ENCODE results near the gene NMNAT2. TPM values are rescaled to one million over a fixed set of nuclear protein-coding genes. Genes with fewer than 3 reads are reported as not detected.

NMNAT2 gene
- total RNA-seq, 2 donors from 2014 or later, result 0.27 to 1.4 TPM

GRCh38 chr1:183270541-183271141 lies 147.5 kb downstream of the NMNAT2 start:
- no peaks in the 10 kb centered on the region for H3K27me3 ChIP-seq
- no peak overlapping the region for H3K9ac ChIP-seq (ENCODE audit: low read depth in 2 of 2, low read length in 2 of 2)
- intact Hi-C loops (cut with DNase I), result no loop called here
- no peaks in the 10 kb centered on the region for H3K9me3 ChIP-seq
- TF ChIP-seq CTCF (IDR thresholded peaks at IDR 0.05), result no peak
- no peak overlapping the region for H3K27ac ChIP-seq
- no peaks in the 10 kb centered on the region for H3K36me3 ChIP-seq
- no peak overlapping the region for H3K4me3 ChIP-seq
- no peak for DNase-seq
- no peaks in the 10 kb centered on the region for H3K4me1 ChIP-seq

DNA sequence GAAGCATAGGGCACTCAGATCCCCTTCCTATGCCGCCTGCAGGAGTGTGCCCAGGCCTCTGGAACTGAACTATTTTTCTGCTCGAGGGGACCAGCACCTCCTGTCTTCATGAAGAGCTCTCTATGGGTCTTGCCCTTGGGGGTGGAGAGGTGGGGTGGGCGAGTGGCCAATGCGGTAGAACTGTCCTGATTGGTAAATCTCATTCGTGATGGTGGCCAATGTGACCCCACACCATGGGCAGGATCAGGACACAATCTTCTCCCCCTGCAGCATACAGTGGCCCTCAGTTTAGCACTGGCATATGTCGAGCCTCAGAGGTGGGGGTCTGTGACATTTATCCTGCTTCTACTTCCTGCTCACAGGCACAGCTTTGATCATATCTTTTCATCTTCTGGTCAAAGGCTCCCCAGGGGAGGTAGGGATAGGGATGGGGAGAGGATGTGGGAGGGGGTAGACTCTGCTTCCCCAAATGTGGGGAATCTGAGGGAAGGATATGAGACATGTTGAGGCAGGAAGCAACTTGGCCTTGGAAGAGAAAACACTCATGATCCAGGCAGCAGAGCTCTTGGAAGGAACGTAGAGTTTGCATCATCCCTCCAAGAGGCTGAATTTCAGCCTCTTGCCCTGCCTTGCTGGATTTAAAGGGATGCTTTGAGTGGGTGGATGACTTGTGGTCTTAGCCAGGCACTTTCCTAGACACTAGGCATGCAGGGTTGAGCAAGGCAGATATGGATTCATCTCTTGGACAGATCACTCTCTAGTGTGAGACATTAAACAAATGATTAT lies 150.3 kb downstream of the NMNAT2 start:
- Histone ChIP-seq H3K27ac (no peak overlapping the region), H3K9ac (ENCODE audit: low read depth in 2 of 2, low read length in 2 of 2) (no peak overlapping the region), H3K4me3 (no peak overlapping the region), H3K9me3 (no peaks in the 10 kb centered on the region), H3K27me3 (no peaks in the 10 kb centered on the region), H3K36me3 (no peaks in the 10 kb centered on the region), H3K4me1 (no peaks in the 10 kb centered on the region)
- no peak for DNase-seq
- no peak for TF ChIP-seq CTCF (IDR thresholded peaks at IDR 0.05)
- intact Hi-C loops (cut with DNase I), result no loop called here

DNA sequence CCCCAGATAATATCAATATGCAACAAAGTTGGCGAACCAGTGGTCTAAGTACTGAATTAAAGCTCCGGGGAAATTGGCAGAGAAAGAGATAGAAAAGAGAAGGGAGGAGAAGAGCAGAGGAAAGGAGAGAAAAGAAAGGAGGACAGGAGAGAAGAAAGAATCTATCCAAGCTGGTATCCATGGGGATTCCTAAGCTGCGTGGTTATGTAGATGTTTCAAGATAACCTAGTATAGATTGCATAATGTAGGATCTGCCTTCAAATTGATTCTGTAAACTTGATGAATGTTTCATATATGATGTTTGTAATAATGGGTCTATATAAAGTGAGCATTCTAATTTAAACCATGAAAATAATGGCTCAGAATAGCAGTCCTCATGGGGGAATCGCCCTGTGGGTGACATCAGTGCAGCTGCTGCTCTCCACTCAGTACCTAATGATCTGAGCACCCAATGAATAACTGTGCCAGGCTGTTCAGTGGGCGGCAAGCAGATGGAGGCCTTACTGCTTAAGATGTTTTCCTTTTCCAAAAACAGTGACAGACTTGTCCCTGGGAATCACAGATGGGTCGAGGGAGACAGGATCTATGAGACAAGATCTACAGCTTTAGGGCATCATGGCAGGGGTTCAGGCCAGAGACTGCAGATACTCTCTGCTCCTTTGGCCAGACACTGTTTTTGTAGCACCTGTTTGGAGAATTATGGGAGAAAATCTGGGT lies 154.1 kb downstream of the NMNAT2 start:
- Histone ChIP-seq H3K27ac (no peak overlapping the region), H3K9ac (ENCODE audit: low read depth in 2 of 2, low read length in 2 of 2) (no peak overlapping the region), H3K9me3 (no peaks in the 10 kb centered on the region), H3K36me3 (no peaks in the 10 kb centered on the region), H3K4me1 (no peaks in the 10 kb centered on the region), H3K27me3 (no peaks in the 10 kb centered on the region), H3K4me3 (no peak overlapping the region)
- intact Hi-C loops (cut with DNase I), result no loop called here
- TF ChIP-seq CTCF (IDR thresholded peaks at IDR 0.05), result no peak
- DNase-seq, result no peak

- no peak overlapping the region for H3K27ac ChIP-seq
- no peaks in the 10 kb centered on the region for H3K27me3 ChIP-seq
- intact Hi-C loops (cut with DNase I), result no loop called here
- no peak overlapping the region for H3K4me3 ChIP-seq
- H3K9me3 ChIP-seq, result no peaks in the 10 kb centered on the region
- DNase-seq, result no peak
- no peak overlapping the region for H3K9ac ChIP-seq (ENCODE audit: low read depth in 2 of 2, low read length in 2 of 2)
- no peaks in the 10 kb centered on the region for H3K36me3 ChIP-seq
- H3K4me1 ChIP-seq, result no peaks in the 10 kb centered on the region
- no peak for TF ChIP-seq CTCF (IDR thresholded peaks at IDR 0.05)
Observed at GRCh38 chr1:183262628-183263200, 155.5 kb downstream of the NMNAT2 start.

GRCh38 chr1:183259924-183260323 lies 158.3 kb downstream of the NMNAT2 start:
- no peak for DNase-seq
- Histone ChIP-seq H3K9ac (ENCODE audit: low read depth in 2 of 2, low read length in 2 of 2) (no peak overlapping the region), H3K27ac (no peak overlapping the region), H3K4me1 (no peaks in the 10 kb centered on the region), H3K27me3 (no peaks in the 10 kb centered on the region), H3K36me3 (no peaks in the 10 kb centered on the region), H3K4me3 (no peak overlapping the region), H3K9me3 (no peaks in the 10 kb centered on the region)
- intact Hi-C loops (cut with DNase I), result no loop called here
- no peak for TF ChIP-seq CTCF (IDR thresholded peaks at IDR 0.05)

All from colonic mucosa (tissue), 4 donors.